Neural crest cell (in vitro differentiated cells): Measurements from ENCODE around the gene CDKN2B-AS1. TPM values are rescaled to one million over a fixed set of nuclear protein-coding genes. Genes with fewer than 3 reads are reported as not detected.

ENCODE experiments used
- DNase-seq: peaks from one replicate; pipeline ENCODE4 v3.0.0; 2021; ENCODE audit warnings: low read depth, mixed read lengths, low spot score
- H3K27ac Mint-ChIP-seq: one replicate; pipeline ENCODE4 v1.8.0; 2021; ENCODE audit warnings: mild to moderate bottlenecking, mixed read lengths; ENCODE audit not compliant: unreplicated experiment
- H3K27me3 Mint-ChIP-seq: 2 replicates; pipeline ENCODE4 v1.8.0; 2021; ENCODE audit warnings: low read depth, mild to moderate bottlenecking, mixed read lengths
- H3K36me3 Mint-ChIP-seq: 2 replicates; pipeline ENCODE4 v1.8.0; 2021; ENCODE audit warnings: low read depth, mild to moderate bottlenecking, mixed read lengths
- H3K4me1 Mint-ChIP-seq: 2 replicates; pipeline ENCODE4 v1.8.0; 2021; ENCODE audit warnings: mixed read lengths
- H3K4me3 Mint-ChIP-seq: one replicate; pipeline ENCODE4 v1.8.0; 2021; ENCODE audit warnings: mild to moderate bottlenecking, mixed read lengths
- H3K9me3 Mint-ChIP-seq: 2 replicates; pipeline ENCODE4 v1.8.0; 2021; ENCODE audit warnings: mixed read lengths
- total RNA-seq: library from RNA; stranded (reverse); gene quantifications from 2 replicates; pipeline ENCODE4 v1.2.1, GENCODE V29; 2021
- TF ChIP-seq, protein P1 (sequence below): fragments of 200-600 bp; sonication (generic); conservative IDR thresholded peaks from 2 replicates; pipeline ENCODE4 v1.5.0; 2021; ENCODE audit warnings: antibody characterized with exemption, mild to moderate bottlenecking

The CDKN2B-AS1 gene
- total RNA-seq, 1 donor from 2014 or later = 0.21 TPM

DNA sequence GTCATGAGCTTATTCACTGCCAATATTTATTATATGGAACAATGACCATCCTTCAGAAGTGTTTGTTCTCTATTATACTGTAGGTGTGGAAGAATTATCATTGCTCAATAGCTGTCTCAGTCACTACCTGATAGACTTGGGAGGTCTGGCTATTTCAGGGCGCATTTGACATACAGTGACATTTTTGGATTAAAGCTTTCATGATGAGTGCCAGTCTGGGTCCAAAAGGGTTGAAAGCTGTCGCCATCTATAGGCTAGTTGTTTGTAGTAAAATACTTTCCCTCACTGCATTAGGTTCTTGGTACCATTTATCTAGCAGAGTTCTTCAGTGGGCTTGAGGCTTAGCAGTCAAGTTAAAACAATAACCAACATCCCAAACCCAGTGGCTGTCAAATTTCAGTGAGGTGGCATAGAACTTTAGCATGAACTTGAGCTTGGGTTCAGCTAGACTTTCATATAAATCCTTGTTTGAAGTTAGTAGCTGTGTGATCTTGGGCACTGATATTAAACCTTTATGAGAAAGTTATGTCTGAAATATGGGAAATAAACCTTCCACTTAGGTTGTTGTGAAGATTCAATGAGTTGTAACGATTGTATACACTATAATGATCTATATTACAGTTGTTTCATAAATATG is 125.0 kb downstream of the CDKN2B-AS1 start:
- H3K27ac Mint-ChIP-seq = no peak overlapping the region
- DNase-seq = no peak
- TF ChIP-seq, protein P1, sequence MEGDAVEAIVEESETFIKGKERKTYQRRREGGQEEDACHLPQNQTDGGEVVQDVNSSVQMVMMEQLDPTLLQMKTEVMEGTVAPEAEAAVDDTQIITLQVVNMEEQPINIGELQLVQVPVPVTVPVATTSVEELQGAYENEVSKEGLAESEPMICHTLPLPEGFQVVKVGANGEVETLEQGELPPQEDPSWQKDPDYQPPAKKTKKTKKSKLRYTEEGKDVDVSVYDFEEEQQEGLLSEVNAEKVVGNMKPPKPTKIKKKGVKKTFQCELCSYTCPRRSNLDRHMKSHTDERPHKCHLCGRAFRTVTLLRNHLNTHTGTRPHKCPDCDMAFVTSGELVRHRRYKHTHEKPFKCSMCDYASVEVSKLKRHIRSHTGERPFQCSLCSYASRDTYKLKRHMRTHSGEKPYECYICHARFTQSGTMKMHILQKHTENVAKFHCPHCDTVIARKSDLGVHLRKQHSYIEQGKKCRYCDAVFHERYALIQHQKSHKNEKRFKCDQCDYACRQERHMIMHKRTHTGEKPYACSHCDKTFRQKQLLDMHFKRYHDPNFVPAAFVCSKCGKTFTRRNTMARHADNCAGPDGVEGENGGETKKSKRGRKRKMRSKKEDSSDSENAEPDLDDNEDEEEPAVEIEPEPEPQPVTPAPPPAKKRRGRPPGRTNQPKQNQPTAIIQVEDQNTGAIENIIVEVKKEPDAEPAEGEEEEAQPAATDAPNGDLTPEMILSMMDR = peak; percentile 62

DNA sequence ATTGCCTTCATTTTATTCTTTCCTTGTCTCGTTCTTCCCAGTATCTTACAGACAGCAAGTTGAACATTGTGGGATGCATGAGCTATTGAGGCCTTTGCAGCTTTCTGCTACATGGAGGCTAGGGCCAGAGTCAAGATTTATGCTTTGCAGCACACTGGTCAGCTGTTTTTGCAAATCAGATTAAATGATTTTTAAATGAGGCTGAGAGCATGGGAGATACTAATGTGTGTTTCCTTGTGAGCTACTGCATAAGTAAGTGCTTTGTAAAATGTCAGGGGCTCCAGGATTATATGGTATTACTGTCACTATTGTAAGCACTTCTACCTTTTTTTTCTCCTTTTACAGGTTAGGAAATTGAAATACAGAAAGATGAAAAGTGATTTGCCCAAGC is 125.6 kb downstream of the CDKN2B-AS1 start:
- DNase-seq = no peak
- TF ChIP-seq, protein P1 = no peak
- no peak overlapping the region for H3K4me3 Mint-ChIP-seq
- no peaks in the 10 kb centered on the region for H3K36me3 Mint-ChIP-seq
- no peak overlapping the region for H3K27ac Mint-ChIP-seq
- peaks cover 8% of the 10 kb centered on the region for H3K9me3 Mint-ChIP-seq
- H3K4me1 Mint-ChIP-seq = peaks cover 15% of the 10 kb centered on the region
- H3K27me3 Mint-ChIP-seq = peaks cover 17% of the 10 kb centered on the region

More for the DNA sequence above, 125.0 kb downstream of the CDKN2B-AS1 start:
- no peak overlapping the region for H3K4me3 Mint-ChIP-seq
- no peaks in the 10 kb centered on the region for H3K36me3 Mint-ChIP-seq
- peaks cover 17% of the 10 kb centered on the region for H3K27me3 Mint-ChIP-seq
- peaks cover 8% of the 10 kb centered on the region for H3K9me3 Mint-ChIP-seq
- peaks cover 15% of the 10 kb centered on the region for H3K4me1 Mint-ChIP-seq

DNA sequence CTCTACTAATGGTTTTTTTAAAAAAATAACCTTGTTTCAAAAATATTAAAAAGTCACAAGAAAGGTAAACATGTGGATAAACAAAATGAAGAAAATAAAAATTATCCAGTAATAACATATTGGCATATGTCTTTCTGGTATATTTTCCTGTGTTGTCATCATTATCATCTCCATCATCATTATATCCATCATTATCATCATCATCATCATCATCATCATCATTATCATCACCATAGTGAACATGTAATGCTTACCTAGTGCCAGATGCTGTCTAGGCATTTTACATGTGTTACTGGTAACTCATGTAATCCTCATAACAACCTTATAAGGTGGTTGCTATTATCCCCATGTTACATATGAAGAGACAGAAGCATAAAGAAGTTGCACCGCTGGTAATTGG is 126.0 kb downstream of the CDKN2B-AS1 start:
- peaks cover 8% of the 10 kb centered on the region for H3K9me3 Mint-ChIP-seq
- no peak overlapping the region for H3K4me3 Mint-ChIP-seq
- no peak overlapping the region for H3K27ac Mint-ChIP-seq
- H3K4me1 Mint-ChIP-seq = peaks cover 15% of the 10 kb centered on the region
- peaks cover 17% of the 10 kb centered on the region for H3K27me3 Mint-ChIP-seq
- H3K36me3 Mint-ChIP-seq = no peaks in the 10 kb centered on the region
- no peak for DNase-seq
- TF ChIP-seq, protein P1 = no peak

DNA sequence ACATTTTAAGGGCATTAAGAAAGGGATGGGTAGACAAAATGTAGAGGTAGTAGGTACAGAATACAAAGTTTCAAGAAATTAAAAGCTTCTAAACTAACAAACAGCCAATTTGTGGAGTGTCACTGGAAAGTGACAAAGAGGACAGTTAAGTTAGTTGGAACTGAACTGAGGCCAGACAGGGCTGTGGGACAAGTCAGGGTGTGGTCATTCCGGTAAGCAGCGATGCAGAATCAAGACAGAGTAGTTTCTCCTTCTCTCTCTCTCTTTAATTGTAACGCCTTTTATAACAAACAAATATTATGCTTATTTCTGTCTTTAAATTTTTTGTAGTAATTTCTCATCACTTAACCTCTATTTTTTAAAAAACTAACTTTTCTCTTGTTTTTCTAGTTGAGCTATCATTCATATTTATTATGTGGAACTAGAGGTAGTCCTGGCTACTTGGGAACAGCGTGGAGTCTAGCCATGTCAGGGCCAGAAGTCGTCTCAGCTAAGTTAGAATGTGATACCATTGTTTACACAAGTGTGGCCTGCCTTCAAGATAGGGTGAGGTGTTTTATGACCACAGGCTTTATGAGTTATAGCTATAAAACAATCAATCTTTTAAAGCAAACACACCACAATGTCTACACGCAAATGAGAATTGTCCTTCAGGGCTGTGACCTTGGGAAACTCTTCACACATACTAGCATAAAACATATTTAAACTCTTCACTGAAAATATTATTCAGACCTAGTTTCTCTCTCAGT is 129.8 kb downstream of the CDKN2B-AS1 start:
- H3K36me3 Mint-ChIP-seq = no peaks in the 10 kb centered on the region
- peaks cover 11% of the 10 kb centered on the region for H3K9me3 Mint-ChIP-seq
- no peak overlapping the region for H3K4me3 Mint-ChIP-seq
- no peak overlapping the region for H3K27ac Mint-ChIP-seq
- TF ChIP-seq, protein P1 = no peak
- no peak for DNase-seq
- H3K27me3 Mint-ChIP-seq = peaks cover 13% of the 10 kb centered on the region
- H3K4me1 Mint-ChIP-seq = no peaks in the 10 kb centered on the region

DNA sequence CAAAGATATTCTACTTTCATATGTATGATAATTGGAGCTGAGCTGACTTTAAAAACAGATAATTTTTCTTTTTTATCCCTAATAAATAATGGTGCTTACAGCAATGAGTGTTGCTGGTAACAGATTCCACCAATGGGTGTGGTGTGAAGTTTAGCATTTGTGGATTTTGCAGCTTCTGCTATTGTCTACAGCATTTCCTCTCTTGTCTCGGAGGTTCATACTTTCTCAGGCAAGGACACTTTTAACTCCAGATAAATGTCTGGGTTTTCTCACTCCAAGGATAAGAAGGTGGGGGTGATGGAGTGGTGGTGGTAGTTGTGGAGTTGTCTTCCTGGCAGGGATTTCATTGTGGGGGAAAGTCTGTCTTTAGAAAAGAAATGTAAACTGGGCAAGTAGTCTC is 134.5 kb downstream of the CDKN2B-AS1 start:
- Mint-ChIP-seq H3K27me3 (no peaks in the 10 kb centered on the region), H3K4me3 (no peak overlapping the region), H3K9me3 (peaks cover 4% of the 10 kb centered on the region), H3K4me1 (no peaks in the 10 kb centered on the region), H3K36me3 (no peaks in the 10 kb centered on the region), H3K27ac (no peak overlapping the region)
- TF ChIP-seq, protein P1 = no peak
- DNase-seq = no peak
